Natural killer cell (primary cell): ENCODE results near the gene RAB6B. TPM values are rescaled to one million over a fixed set of nuclear protein-coding genes. Genes with fewer than 3 reads are reported as not detected.

Experiments used
- ATAC-seq, 3 donors: fragments of 150-1000 bp in 2 of 3; fragments of 200-7000 bp in 1 of 3; cut with Tn5 transposase; 1 replicate in 1 of 3; 2 replicates in 2 of 3; pipeline ENCODE4 v1.10.0; 2021; ENCODE audit warnings: mild to moderate bottlenecking in 2 of 3, moderate library complexity in 2 of 3
- DNase-seq, 2 donors: peaks; one replicate each; pipeline versions ENCODE4 v3.0.0 to v3.0.0-alpha.2; 2013 to 2021; ENCODE audit warnings: mixed read lengths in 1 of 2
- H3K27ac ChIP-seq: one replicate; pipeline ENCODE4 v1.5.1; 2013; ENCODE audit warnings: mild to moderate bottlenecking, low read length
- H3K27me3 ChIP-seq: one replicate; pipeline ENCODE4 v1.6.1; 2013; ENCODE audit warnings: low read length; ENCODE audit not compliant: control insufficient read depth, insufficient read depth
- H3K36me3 ChIP-seq: one replicate; pipeline ENCODE4 v1.6.1; 2013; ENCODE audit warnings: low read length; ENCODE audit not compliant: control insufficient read depth, insufficient read depth
- H3K4me1 ChIP-seq: one replicate; pipeline ENCODE4 v1.6.1; 2013; ENCODE audit warnings: low read length; ENCODE audit not compliant: control insufficient read depth, insufficient read depth
- H3K4me3 ChIP-seq: one replicate; pipeline ENCODE4 v1.5.1; 2013; ENCODE audit warnings: low read length
- H3K9me3 ChIP-seq: one replicate; pipeline ENCODE4 v1.6.1; 2013; ENCODE audit warnings: low read length; ENCODE audit not compliant: control insufficient read depth, insufficient read depth
- H3K27ac Mint-ChIP-seq, 2 donors: one replicate each; pipeline ENCODE4 v1.8.0; 2022; ENCODE audit warnings: mild to moderate bottlenecking in 2 of 2, mixed read lengths in 2 of 2, moderate library complexity in 1 of 2
- H3K27me3 Mint-ChIP-seq, 2 donors: one replicate each; pipeline ENCODE4 v1.8.0; 2022; ENCODE audit warnings: low read depth in 2 of 2, mixed read lengths in 2 of 2
- H3K36me3 Mint-ChIP-seq: one replicate; pipeline ENCODE4 v1.8.0; 2022; ENCODE audit warnings: mixed read lengths
- H3K4me1 Mint-ChIP-seq, 2 donors: one replicate each; pipeline ENCODE4 v1.8.0; 2022; ENCODE audit warnings: mixed read lengths in 2 of 2
- H3K4me3 Mint-ChIP-seq: one replicate; pipeline ENCODE4 v1.8.0; 2022; ENCODE audit warnings: mild to moderate bottlenecking, moderate library complexity, mixed read lengths
- H3K9me3 Mint-ChIP-seq, 2 donors: one replicate each; pipeline ENCODE4 v1.8.0; 2022; ENCODE audit warnings: mixed read lengths in 2 of 2
- WGBS: methylation state at CpG from one replicate; pipeline ENCODE4 v1.1.7; 2013; ENCODE audit warnings: missing lambda C conversion rate; ENCODE audit not compliant: insufficient coverage; 5-methylcytosine and 5-hydroxymethylcytosine counted together
- intact Hi-C: fragments of 100-400 bp; cut with micrococcal nuclease; formaldehyde crosslinking; loops from one replicate; pipeline ENCODE4 v1.14.2; 2022
- total RNA-seq, 4 donors: library from RNA; stranded (reverse); fragments of 120-200 nt in 1 of 4; gene quantifications; one replicate each; pipeline versions ENCODE4 v1.2.3 to v1.2.4, GENCODE V29; 2013 to 2022
- TF ChIP-seq, protein P1 (sequence below): fragments of 200-600 bp; IDR thresholded peaks from one replicate; pipeline ENCODE4 v1.8.0; 2022; ENCODE audit warnings: antibody characterized with exemption

The RAB6B gene
- total RNA-seq, 3 donors from 2014 or later (not counting 1 experiment from before 2014, with no cell fraction given): 1.4 to 2.7 (median 1.6) TPM

DNA sequence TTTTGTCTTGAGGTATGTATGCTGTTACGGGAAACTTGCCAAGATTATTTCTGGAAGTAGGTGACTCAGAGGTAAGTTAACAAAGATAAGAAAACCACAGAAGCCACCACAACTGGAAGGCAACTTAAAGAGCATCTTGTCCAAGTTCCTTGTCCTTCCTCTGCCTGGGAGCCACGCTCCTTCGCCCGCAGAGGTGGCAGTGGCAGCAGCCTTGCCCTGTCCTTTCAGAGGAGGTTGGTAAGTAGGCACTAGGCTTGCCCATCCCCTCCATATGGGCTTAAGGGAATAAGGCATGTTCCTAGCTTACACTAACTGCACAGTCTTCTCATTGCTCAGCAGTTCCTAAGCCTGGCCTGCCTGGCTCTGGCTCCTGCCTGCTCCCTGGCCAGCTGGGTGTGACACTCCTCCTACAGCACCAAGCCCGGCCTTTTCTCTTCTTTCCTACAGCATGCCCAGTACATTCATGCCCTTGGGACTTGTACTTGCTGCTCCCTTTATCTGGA lies 48.0 kb upstream of the RAB6B start:
- no peak overlapping the region for H3K4me3 Mint-ChIP-seq
- no peak overlapping the region for H3K27ac ChIP-seq
- H3K27ac Mint-ChIP-seq: no peak overlapping the region
- no peaks in the 10 kb centered on the region for H3K27me3 ChIP-seq
- intact Hi-C loops: no loop called here
- DNase-seq (no peak), ATAC-seq (no peak)
- no peaks in the 10 kb centered on the region for H3K9me3 ChIP-seq
- no peak overlapping the region for H3K4me3 ChIP-seq
- peaks cover 13% of the 10 kb centered on the region in 2 donors for H3K27me3 Mint-ChIP-seq
- H3K36me3 ChIP-seq: no peaks in the 10 kb centered on the region
- no peaks in the 10 kb centered on the region for H3K9me3 Mint-ChIP-seq
- H3K4me1 ChIP-seq: peaks cover 11% of the 10 kb centered on the region
- WGBS: 59% methylated on average over 4 of the region's 5 CpGs
- TF ChIP-seq, protein P1, sequence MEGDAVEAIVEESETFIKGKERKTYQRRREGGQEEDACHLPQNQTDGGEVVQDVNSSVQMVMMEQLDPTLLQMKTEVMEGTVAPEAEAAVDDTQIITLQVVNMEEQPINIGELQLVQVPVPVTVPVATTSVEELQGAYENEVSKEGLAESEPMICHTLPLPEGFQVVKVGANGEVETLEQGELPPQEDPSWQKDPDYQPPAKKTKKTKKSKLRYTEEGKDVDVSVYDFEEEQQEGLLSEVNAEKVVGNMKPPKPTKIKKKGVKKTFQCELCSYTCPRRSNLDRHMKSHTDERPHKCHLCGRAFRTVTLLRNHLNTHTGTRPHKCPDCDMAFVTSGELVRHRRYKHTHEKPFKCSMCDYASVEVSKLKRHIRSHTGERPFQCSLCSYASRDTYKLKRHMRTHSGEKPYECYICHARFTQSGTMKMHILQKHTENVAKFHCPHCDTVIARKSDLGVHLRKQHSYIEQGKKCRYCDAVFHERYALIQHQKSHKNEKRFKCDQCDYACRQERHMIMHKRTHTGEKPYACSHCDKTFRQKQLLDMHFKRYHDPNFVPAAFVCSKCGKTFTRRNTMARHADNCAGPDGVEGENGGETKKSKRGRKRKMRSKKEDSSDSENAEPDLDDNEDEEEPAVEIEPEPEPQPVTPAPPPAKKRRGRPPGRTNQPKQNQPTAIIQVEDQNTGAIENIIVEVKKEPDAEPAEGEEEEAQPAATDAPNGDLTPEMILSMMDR: no peak
- no peaks in the 10 kb centered on the region for H3K36me3 Mint-ChIP-seq
- peaks cover 7% of the 10 kb centered on the region in 2 donors for H3K4me1 Mint-ChIP-seq

GRCh38 chr3:133943031-133943535 lies 47.4 kb upstream of the RAB6B start:
- Mint-ChIP-seq H3K36me3 (no peaks in the 10 kb centered on the region), H3K9me3 (no peaks in the 10 kb centered on the region), H3K4me1 (peaks cover 7% of the 10 kb centered on the region in 2 donors), H3K27me3 (peaks cover 13% of the 10 kb centered on the region in 2 donors), H3K27ac (no peak overlapping the region), H3K4me3 (no peak overlapping the region)
- no peak for DNase-seq
- Histone ChIP-seq H3K36me3 (no peaks in the 10 kb centered on the region), H3K27me3 (no peaks in the 10 kb centered on the region), H3K27ac (no peak overlapping the region), H3K4me3 (no peak overlapping the region), H3K4me1 (peaks cover 11% of the 10 kb centered on the region), H3K9me3 (no peaks in the 10 kb centered on the region)
- WGBS: 83% methylated on average over 1 of the region's 2 CpGs
- ATAC-seq: no peak
- TF ChIP-seq, protein P1: no peak
- intact Hi-C loops: no loop called here

DNA sequence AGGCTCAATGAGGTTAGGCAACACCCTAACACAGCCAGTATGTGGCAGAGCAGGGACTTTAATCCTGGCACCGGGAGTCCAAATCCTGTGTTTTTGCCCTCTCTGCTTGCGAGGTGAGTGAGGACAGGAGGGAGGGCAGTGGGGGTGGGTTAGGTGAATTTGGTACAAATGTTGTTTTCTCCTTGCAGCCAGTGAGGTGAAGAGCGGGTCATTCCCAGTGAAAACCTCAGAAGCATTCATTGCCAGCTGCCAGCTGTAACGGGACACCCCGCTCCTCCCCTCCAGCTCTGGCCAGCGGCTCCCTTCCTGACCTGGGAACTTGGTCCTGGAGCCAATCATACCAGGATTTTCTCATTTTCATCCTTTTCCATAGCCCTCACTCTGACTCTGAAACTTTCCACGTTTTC lies 45.7 kb upstream of the RAB6B start:
- H3K9me3 Mint-ChIP-seq: no peaks in the 10 kb centered on the region
- intact Hi-C loops: no loop called here
- ATAC-seq (no peak), DNase-seq (no peak)
- TF ChIP-seq, protein P1: no peak
- no peaks in the 10 kb centered on the region for H3K9me3 ChIP-seq
- no peak overlapping the region for H3K27ac ChIP-seq
- 91% methylated on average over 7 of the region's 7 CpGs for WGBS
- no peaks in the 10 kb centered on the region for H3K36me3 ChIP-seq
- H3K4me1 ChIP-seq: peaks cover 11% of the 10 kb centered on the region
- no peak overlapping the region for H3K27ac Mint-ChIP-seq
- peaks cover 12 to 13% of the 10 kb centered on the region in 2 donors for H3K27me3 Mint-ChIP-seq
- H3K27me3 ChIP-seq: no peaks in the 10 kb centered on the region
- no peak overlapping the region for H3K4me3 Mint-ChIP-seq
- H3K4me3 ChIP-seq: no peak overlapping the region
- H3K36me3 Mint-ChIP-seq: no peaks in the 10 kb centered on the region
- H3K4me1 Mint-ChIP-seq: peaks cover 7% of the 10 kb centered on the region in 2 donors

DNA sequence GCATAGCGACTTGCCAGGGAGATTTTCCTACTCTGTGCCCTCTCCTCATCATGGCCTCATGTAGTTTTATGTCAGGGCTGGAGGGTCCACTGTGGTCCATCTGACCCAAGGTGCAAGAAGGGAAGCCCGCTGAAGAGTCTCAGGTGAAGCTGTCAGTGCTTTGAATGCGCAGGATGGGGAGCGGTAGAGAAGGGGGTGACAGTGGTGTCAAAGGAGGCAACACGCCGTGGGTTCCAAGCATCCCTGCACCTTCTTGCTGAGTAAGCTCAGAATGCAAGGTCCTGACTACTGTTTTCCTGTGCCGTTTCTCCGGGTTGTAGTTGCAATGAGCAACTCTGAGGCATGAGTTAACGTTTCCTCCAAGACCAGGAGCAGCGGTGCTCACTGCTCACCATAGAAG lies 44.9 kb upstream of the RAB6B start:
- intact Hi-C loops: no loop called here
- peaks cover 11% of the 10 kb centered on the region for H3K4me1 ChIP-seq
- H3K27ac ChIP-seq: no peak overlapping the region
- no peaks in the 10 kb centered on the region for H3K27me3 ChIP-seq
- no peaks in the 10 kb centered on the region for H3K36me3 ChIP-seq
- Mint-ChIP-seq H3K36me3 (no peaks in the 10 kb centered on the region), H3K27ac (no peak overlapping the region), H3K4me1 (peaks cover 7% of the 10 kb centered on the region in 2 donors), H3K27me3 (peaks cover 11 to 13% of the 10 kb centered on the region in 2 donors), H3K4me3 (no peak overlapping the region), H3K9me3 (no peaks in the 10 kb centered on the region)
- TF ChIP-seq, protein P1: no peak
- no peak for DNase-seq
- H3K9me3 ChIP-seq: no peaks in the 10 kb centered on the region
- ATAC-seq: no peak
- WGBS: 88% methylated on average over 10 of the region's 10 CpGs
- H3K4me3 ChIP-seq: no peak overlapping the region
